Stomach (tissue), 9 donors: ENCODE measurements around the gene ITGA5. TPM values are rescaled to one million over a fixed set of nuclear protein-coding genes. Genes with fewer than 3 reads are reported as not detected.

Source experiments
- DNase-seq, 2 donors: peaks; one replicate each; pipeline versions ENCODE4 v3.0.0 to v3.0.0-alpha.2; 2013 to 2019
- H3K27ac ChIP-seq, 5 donors: fragments of 200-600 bp in 4 of 5; sonication (generic) in 4 of 5; one replicate each; pipeline ENCODE4 v1.5.1; 2013 to 2019; ENCODE audit warnings: mild to moderate bottlenecking in 1 of 5, moderate library complexity in 1 of 5
- H3K27me3 ChIP-seq, 3 donors: fragments of 200-600 bp; sonication (generic); one replicate each; pipeline ENCODE4 v1.5.1; 2017 to 2019; ENCODE audit warnings: mixed run types in 1 of 3
- H3K36me3 ChIP-seq, 4 donors: fragments of 200-600 bp; sonication (generic); 1 replicate in 3 of 4; 2 replicates in 1 of 4; pipeline ENCODE4 v1.5.1; 2016 to 2019
- H3K4me1 ChIP-seq, 4 donors: fragments of 200-600 bp; sonication (generic); one replicate each; pipeline ENCODE4 v1.5.1; 2016 to 2019
- H3K4me3 ChIP-seq, 4 donors: fragments of 200-600 bp; sonication (generic) in 3 of 4; one replicate each; pipeline ENCODE4 v1.5.1; 2016 to 2019; ENCODE audit warnings: mild to moderate bottlenecking in 1 of 4
- H3K9me3 ChIP-seq, 4 donors: fragments of 200-600 bp; sonication (generic); one replicate each; pipeline ENCODE4 v1.5.1; 2016 to 2019
- EP300 ChIP-seq: sonication (generic); formaldehyde crosslinking; IDR thresholded peaks from one replicate; pipeline ENCODE4 v1.6.1; 2017; ENCODE audit warnings: antibody characterized with exemption
- POLR2A ChIP-seq, 4 donors: fragments of 450-650 bp; IDR thresholded peaks; one replicate each; pipeline ENCODE4 v1.6.1; 2016; ENCODE audit warnings: antibody characterized with exemption in 4 of 4, control low read depth in 2 of 4, mild to moderate bottlenecking in 1 of 4, moderate library complexity in 1 of 4
- POLR2AphosphoS5 ChIP-seq, 3 donors: sonication (generic); formaldehyde crosslinking; IDR thresholded peaks; one replicate each; pipeline ENCODE4 v1.6.1; 2016; ENCODE audit warnings: antibody characterized with exemption in 3 of 3
- WGBS, 5 donors: extraction: QIAGEN DNeasy Blood & Tissue Kit in 3 of 5; methylation state at CpG; one replicate each; pipeline versions ENCODE4 v1.1.5 to v1.1.7; 2013 to 2018; 5-methylcytosine and 5-hydroxymethylcytosine counted together
- intact Hi-C: fragments of 100-400 bp; cut with DNase I; formaldehyde crosslinking; loops from one replicate; pipeline ENCODE4 v1.15.1; 2023; ENCODE audit warnings: low total_unique reads
- polyA plus RNA-seq, 3 donors: library from polyadenylated mRNA; stranded (reverse); fragments of 200-250 nt; gene quantifications; one replicate each; pipeline ENCODE4 v1.2.3, GENCODE V29; 2013
- total RNA-seq, 5 donors: library from RNA; depleted of rRNA; stranded (reverse); fragments of >200 nt; gene quantifications; one replicate each; pipeline versions ENCODE4 v1.1.0 to v1.2.3, GENCODE V29; 2014 to 2016
- TF ChIP-seq, protein P1 (sequence below), 7 experiments: fragments of 450-650 bp in 4 of 7; fragments of 200-600 bp in 3 of 7; sonication (generic) in 3 of 7; IDR thresholded peaks; one replicate each; pipeline ENCODE4 v1.5.1; 2016 to 2019; ENCODE audit warnings: antibody characterized with exemption in 7 of 7, control low read depth in 2 of 7, mild to moderate bottlenecking in 1 of 7
- donor health status: healthy with polysubstance abuse.
- donor health status: Bipolar disorder and iron deficiency.
- donor health status: healthy.

The ITGA5 gene
- total and polyA plus RNA-seq, 8 donors, result 29.3 to 182 (median 85.0) TPM

- Histone ChIP-seq H3K4me3 (no peak within 1 kb of the TSS), H3K27me3 (no peaks in the 10 kb centered on the region), H3K36me3 (no peaks in the 10 kb centered on the region), H3K27ac (peak within 1 kb of the TSS; percentile 31 to 73 (median 54)), H3K9me3 (no peaks in the 10 kb centered on the region), H3K4me1 (peaks cover under 1 to 41% (median 14%) of the 10 kb centered on the region in 4 donors)
- peak in 1 of 2 donors; percentile 48 for DNase-seq
- intact Hi-C loops, result no loop called here
- TF ChIP-seq, protein P1, sequence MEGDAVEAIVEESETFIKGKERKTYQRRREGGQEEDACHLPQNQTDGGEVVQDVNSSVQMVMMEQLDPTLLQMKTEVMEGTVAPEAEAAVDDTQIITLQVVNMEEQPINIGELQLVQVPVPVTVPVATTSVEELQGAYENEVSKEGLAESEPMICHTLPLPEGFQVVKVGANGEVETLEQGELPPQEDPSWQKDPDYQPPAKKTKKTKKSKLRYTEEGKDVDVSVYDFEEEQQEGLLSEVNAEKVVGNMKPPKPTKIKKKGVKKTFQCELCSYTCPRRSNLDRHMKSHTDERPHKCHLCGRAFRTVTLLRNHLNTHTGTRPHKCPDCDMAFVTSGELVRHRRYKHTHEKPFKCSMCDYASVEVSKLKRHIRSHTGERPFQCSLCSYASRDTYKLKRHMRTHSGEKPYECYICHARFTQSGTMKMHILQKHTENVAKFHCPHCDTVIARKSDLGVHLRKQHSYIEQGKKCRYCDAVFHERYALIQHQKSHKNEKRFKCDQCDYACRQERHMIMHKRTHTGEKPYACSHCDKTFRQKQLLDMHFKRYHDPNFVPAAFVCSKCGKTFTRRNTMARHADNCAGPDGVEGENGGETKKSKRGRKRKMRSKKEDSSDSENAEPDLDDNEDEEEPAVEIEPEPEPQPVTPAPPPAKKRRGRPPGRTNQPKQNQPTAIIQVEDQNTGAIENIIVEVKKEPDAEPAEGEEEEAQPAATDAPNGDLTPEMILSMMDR (IDR thresholded peaks at IDR 0.05), result no peak
- no peak for TF ChIP-seq POLR2AphosphoS5 (IDR thresholded peaks at IDR 0.05)
- no peak for TF ChIP-seq POLR2A (IDR thresholded peaks at IDR 0.05)
- TF ChIP-seq EP300, result no peak
- WGBS, 5 donors, result 78 to 100% (median 88%) methylated on average over 1 of the region's 1 CpG
Measured at GRCh38 chr12:54384591-54385041, 34.5 kb downstream of the ITGA5 start, which contains the start of gene ZNF385A. Gene ZNF385A (minus strand): TSS chr12:54384733. CDS start chr12:54384514, 219 bp downstream.

DNA sequence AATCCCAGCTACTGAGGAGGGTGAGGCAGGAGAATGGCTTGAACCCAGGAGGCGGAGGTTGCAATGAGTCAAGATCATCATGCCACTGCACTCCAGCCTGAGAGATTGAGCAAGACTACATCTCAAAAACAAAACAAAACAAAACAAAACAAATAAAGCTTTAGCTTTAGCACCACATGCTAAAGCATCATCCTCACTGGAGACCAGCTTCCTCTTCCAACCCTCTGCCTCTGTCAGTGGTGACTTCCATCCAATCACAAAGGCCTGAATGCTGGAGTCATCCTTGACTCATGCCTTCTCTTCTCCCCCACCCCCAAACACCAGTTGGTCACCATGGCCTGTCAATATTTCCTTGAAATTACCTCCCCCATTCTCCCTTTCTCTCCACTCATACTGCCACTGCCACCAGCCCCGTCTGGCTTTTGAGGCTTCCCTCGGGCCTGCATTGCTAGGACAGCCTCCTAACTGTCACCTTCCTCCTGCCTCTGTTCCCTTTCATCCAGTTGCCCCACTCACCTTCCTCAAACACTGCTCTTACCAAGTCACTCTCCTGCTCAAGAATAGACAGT lies 35.9 kb downstream of the ITGA5 start:
- 73 to 88% (median 74%) methylated on average over 3 of the region's 3 CpGs for WGBS, 5 donors
- Histone ChIP-seq H3K36me3 (no peaks in the 10 kb centered on the region), H3K27ac (peak overlapping the region in 3 of 5 donors; percentile 63 to 72 (median 72)), H3K9me3 (no peaks in the 10 kb centered on the region), H3K27me3 (no peaks in the 10 kb centered on the region), H3K4me1 (peaks cover 5 to 52% (median 25%) of the 10 kb centered on the region in 4 donors), H3K4me3 (no peak overlapping the region)
- no peak for DNase-seq
- peak in 1 of 3 donors; percentile 19 for TF ChIP-seq POLR2AphosphoS5 (IDR thresholded peaks at IDR 0.05)
- TF ChIP-seq POLR2A (IDR thresholded peaks at IDR 0.05), result no peak
- intact Hi-C loops, result no loop called here

DNA sequence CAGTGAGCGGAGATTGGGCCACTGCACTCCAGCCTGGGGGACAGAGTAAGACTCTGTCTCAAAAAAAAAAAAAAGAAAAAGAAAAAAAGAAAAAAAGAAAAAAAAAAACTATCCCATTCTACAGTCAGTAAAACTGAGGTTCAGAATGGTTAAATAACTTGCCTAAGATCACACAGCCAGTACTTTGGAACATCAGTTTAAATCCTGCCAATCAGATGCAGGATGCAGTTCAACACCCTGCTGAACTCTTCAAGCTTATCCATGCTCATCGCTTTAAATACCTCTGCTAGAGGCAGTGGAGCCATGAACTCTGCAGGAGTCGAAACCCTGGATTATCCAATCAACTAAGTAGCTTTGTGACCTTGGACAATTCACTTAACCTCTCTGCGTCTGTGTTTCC lies 37.9 kb downstream of the ITGA5 start:
- WGBS, 5 donors, result 93 to 95% (median 94%) methylated on average over 4 of the region's 4 CpGs
- Histone ChIP-seq H3K27me3 (no peaks in the 10 kb centered on the region), H3K4me1 (peaks cover 5 to 61% (median 33%) of the 10 kb centered on the region in 4 donors), H3K36me3 (no peaks in the 10 kb centered on the region), H3K9me3 (no peaks in the 10 kb centered on the region), H3K27ac (no peak overlapping the region), H3K4me3 (no peak overlapping the region)
- intact Hi-C loops, result no loop called here
- no peak for DNase-seq
- TF ChIP-seq POLR2A (IDR thresholded peaks at IDR 0.05), result no peak
- TF ChIP-seq, protein P1 (IDR thresholded peaks at IDR 0.05), result no peak
- no peak for TF ChIP-seq POLR2AphosphoS5 (IDR thresholded peaks at IDR 0.05)
- no peak for TF ChIP-seq EP300

GRCh38 chr12:54379398-54380201 lies 39.5 kb downstream of the ITGA5 start:
- TF ChIP-seq EP300 (no peak), POLR2A (IDR thresholded peaks at IDR 0.05) (no peak), POLR2AphosphoS5 (IDR thresholded peaks at IDR 0.05) (peak in 1 of 3 donors; percentile 80)
- TF ChIP-seq, protein P1 (IDR thresholded peaks at IDR 0.05), result peak in 6 of 7 experiments; percentile 30 to 100 (median 99)
- Histone ChIP-seq H3K4me1 (peaks cover 5 to 62% (median 28%) of the 10 kb centered on the region in 4 donors), H3K27me3 (no peaks in the 10 kb centered on the region), H3K27ac (peak overlapping the region; percentile 33 to 82 (median 73)), H3K4me3 (peak overlapping the region; percentile 46 to 52 (median 50)), H3K36me3 (peaks cover 0 to 4% (median 0%) of the 10 kb centered on the region in 4 donors), H3K9me3 (no peaks in the 10 kb centered on the region)
- DNase-seq, result peak; percentile 94 to 96
- WGBS, 5 donors, result 11 to 14% (median 12%) methylated on average over 19 of the region's 19 CpGs
- intact Hi-C loops, result no loop called here
